GM10266 (cell line): ENCODE measurements around the gene NLRP1.

Experiments
- DNase-seq: peaks from one replicate; pipeline ENCODE4 v3.0.0; 2012; ENCODE audit errors: extremely low spot score
- TF ChIP-seq, protein P1 (sequence below): IDR thresholded peaks from 2 replicates; pipeline ENCODE4 v1.5.1; 2012; ENCODE audit warnings: mild to moderate bottlenecking, low read depth; ENCODE audit not compliant: control insufficient read depth, insufficient read depth; ENCODE audit errors: missing control alignments

Gene NLRP1

DNA sequence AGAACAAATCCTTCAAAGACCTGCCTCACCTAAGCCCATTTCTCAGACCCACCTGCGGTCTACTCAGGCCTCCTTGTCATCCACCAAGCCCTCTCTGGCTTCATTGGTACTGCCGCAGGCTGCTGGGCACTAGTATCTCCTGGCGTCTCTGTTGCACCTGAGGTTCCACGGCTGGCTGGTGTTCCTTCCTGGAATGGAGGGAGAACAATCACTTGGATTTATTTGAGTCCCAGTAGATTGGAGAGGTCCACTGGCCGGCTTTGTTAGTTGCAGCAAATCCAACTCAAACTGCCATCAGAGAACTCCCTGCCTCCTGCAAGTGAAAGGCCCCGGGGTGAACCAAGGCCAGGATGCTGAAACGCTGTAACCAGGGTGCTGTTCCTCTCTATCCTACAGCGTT, 82.6 kb downstream of the NLRP1 start:
- DNase-seq = no peak
- TF ChIP-seq, protein P1, sequence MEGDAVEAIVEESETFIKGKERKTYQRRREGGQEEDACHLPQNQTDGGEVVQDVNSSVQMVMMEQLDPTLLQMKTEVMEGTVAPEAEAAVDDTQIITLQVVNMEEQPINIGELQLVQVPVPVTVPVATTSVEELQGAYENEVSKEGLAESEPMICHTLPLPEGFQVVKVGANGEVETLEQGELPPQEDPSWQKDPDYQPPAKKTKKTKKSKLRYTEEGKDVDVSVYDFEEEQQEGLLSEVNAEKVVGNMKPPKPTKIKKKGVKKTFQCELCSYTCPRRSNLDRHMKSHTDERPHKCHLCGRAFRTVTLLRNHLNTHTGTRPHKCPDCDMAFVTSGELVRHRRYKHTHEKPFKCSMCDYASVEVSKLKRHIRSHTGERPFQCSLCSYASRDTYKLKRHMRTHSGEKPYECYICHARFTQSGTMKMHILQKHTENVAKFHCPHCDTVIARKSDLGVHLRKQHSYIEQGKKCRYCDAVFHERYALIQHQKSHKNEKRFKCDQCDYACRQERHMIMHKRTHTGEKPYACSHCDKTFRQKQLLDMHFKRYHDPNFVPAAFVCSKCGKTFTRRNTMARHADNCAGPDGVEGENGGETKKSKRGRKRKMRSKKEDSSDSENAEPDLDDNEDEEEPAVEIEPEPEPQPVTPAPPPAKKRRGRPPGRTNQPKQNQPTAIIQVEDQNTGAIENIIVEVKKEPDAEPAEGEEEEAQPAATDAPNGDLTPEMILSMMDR = no peak

DNA sequence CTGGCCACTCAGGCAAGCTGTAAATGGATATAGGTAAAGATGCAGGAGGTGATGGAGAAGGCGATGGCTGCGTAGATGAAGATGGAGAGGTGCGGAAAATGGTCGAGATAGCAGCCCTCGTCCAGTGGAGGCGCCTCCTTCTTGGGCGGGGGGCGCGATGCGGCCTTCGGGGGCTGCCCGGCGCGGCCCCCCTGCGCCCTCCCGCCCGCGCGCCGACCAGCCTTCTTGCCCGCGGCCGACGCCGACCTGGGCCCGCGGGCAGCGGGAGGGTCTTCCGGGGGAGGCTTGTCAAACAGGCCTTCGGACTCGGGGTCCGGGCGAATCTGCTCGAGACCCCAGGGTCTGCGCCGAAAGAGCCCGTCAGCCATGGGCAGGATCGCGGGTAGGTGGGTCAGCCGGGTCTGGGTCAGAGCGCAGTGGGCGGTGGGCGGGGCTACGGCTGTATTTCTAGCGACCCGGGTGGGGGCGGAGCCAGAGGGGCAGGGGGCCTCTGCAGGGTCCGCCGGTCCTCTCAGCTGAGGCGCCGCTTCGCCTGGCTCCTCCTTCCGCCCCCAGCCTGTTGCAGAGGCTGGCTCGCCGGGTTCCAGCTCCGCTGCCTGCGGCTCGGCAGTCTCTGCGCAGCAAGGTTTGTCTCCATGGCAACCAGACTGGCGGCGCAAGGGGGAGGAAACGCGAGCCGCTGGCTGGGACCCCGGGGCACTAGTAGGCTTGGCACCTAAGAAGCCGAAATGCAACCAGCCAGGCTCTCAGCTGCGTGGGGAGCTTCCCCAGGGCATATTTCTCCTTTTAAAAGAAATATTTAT, 83.5 kb downstream of the NLRP1 start:
- TF ChIP-seq, protein P1 = no peak
- DNase-seq = peak; percentile 90

DNA sequence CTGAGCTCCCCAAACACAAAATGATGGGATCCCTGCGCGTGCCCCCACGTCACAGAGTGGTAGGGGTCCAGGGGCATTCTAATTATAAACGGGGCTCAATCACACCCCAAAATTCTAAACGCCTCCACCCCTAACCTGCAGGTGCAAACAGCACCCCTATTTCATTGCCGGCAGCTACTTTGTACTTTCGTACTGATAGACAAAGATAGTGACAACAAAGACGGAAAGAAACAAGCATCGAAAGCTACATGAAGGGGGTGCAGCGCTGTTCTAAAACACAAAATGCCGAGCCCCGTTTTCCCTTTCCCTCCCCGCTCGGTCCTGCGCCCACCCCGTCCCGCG, 84.1 kb downstream of the NLRP1 start:
- TF ChIP-seq, protein P1 = no peak
- DNase-seq = no peak

DNA sequence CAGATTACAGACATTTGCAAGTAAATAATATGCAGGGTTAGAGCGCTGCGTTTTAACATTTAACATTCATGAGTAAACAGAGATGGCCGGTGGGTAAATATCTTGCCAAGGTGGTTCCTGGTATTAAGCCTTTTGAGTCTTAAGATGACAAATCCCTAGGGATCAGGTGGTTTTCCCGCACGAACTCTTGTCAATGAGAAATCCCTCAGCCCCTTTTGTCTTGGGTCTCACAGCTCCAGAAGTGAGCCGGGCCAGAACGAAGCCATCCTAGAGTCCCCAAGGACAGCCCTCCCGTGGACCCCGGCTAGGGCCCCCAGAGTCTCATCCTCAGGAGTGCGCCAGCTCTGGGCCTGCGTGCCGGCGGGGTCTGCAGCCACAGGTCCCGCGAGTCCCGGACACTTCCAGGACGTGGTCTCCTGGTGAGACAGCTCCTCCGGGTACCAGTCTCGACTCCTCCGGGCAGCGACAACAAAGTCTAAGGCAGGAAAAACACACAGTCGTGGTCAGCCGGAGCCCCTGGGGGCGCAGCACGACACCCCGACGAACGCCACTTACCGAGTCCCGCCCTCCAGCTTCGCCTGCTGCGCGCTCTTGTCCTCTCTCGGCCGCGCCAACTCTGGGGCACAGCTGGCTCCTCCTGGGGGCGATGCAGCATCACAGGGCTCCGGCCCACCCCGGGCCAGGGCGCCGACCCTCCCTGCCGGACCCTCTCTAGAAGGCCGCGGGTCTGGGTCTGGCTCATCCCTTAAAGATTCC, 84.7 kb downstream of the NLRP1 start:
- TF ChIP-seq, protein P1 = no peak
- no peak for DNase-seq

DNA sequence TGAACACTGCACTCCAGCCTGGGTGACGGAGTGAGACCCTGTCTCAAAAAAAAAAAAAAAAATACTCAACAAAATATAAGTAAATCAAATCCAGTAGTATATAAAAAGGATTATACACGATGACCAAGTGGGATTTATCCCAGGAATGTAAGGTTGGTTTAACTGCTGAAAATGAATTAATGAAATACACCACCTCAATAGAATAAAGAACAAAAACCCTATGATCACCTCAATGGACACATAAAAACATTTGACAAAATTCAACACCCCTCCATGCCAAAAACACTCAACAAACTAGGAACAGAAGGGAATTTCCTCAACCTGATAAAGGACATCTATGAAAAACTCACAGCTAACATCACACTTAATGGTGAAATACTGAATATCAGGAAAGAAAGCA, 91.3 kb downstream of the NLRP1 start:
- TF ChIP-seq, protein P1 = no peak
- no peak for DNase-seq

DNA sequence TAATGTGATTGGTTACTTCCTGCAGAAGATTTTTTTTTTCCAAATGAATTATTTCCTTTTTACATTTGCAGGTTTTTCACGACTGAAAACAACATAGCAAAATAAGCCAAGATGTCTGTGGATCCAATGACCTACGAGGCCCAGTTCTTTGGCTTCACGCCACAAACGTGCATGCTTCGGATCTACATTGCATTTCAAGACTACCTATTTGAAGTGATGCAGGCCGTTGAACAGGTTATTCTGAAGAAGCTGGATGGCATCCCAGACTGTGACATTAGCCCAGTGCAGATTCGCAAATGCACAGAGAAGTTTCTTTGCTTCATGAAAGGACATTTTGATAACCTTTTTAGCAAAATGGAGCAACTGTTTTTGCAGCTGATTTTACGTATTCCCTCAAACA, 95.6 kb downstream of the NLRP1 start:
- TF ChIP-seq, protein P1 = no peak
- DNase-seq = no peak
